DMS79 treated with DMSO at 0.1 percent for 48 hours (cell line): ENCODE measurements around the gene OSBPL1A.

Source experiments
- DNase-seq: peaks from one replicate; lab custom pipeline; 2025; lab: John Stamatoyannopoulos, UW

OSBPL1A gene

DNA sequence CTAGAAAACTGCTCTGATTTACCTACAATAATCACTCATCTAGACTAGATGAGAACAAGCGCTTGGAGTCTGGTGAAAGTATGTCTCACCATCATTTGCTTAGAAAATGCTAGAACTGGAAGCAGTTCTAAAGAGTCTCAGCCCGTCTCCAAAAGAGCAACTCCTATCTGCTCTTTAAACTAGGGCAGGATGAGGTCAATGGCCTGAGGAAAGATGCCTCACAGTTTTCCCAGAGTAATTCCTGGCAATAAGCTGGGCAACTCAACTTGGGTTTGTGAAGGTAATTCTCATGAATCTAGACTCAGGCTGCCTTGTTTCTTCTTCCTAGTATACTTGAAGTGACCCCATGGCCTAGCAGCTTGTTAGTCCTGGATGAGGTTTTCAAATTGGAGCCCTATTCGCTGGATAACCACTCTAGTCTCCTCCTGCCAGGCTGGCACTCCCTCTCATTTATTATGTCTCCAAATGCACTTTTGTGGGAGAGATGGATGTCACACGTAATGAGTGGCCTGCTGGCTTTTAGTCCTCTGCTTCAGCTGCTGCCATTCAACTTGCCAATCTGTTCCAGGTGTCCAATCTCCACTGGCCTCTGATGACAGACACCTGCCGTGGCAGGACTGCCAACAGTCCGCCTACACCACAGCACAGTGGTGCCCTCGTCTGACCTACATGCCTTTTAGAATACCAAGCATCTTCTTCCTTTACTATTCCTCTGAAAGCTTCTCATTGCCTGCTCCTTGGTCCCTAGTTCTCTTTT lies 177.9 kb downstream of the OSBPL1A start:
- no peak for DNase-seq

DNA sequence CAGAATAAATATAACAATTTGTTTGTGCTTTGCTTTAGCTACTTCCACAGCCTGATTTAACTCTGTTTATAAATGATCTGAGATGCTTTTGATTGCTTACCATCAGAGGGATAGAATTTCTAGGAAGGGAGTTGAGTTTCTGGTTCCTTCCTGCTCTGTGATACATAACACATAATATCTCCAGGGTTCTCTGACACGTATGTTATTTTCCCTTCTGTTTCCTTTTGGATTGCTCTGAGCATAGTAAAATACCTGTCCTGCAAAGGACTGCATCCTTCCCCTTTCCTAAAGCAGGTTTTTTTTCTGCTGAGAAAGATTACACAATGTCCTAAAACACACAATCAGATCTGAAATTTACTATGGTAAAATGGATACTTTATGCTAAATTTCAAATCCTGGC lies 182.7 kb downstream of the OSBPL1A start:
- DNase-seq = peak; percentile 50

DNA sequence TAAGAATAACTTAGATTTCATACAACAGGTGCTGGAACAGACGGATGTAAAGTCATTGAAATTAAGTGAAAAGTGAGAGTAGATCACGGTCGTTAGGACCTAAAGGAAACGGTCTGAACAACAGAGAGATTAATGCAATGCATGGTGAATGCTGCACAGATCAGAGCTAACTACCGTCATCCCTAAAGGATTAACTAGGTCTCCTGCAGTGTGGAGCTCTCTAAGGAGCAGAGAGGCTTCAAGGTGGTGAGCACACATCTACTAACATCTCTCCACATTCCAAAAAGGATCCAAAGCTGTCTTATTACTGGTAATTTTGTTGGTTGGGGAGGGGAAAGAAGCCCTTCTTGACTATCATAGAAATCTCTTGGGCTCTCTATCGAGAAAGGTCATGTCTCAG lies 183.5 kb downstream of the OSBPL1A start:
- DNase-seq = no peak

DNA sequence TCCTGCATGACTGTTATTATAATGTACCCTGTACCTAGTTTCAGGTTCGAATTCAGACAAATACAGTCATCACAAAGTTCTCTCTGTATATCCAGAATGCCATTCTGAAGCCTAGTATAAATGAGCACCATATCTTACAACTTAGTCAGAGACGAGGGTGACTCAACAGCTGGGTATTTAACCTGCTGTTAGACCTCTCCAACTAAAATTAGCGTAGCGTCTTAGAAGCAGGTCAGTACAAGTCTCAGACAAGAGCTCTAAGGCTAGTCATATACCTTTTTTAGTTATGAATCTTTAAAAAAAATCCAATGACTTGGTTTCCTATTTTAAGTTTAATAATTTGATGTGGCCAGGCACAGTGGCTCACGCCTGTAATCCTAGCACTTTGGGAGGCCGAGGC lies 184.7 kb downstream of the OSBPL1A start:
- DNase-seq = no peak

DNA sequence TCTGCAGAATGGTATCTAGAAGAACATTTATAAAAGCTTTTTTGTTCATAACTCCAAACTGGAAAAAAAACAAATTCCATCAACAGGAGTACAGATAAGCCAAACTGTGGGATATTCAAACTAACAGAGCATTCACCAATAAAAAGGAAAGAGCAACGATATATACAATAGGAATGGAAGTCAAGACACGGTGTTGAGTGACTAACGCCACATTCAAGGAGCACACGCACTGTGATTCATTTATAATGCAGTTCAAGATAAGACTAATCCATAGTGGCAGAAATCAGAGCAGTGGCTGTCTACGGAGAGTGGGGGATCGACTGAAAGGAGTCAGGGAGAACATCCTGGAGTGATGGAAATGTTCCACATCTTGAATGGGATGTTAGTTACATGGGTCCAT lies 188.1 kb downstream of the OSBPL1A start:
- DNase-seq = no peak

DNA sequence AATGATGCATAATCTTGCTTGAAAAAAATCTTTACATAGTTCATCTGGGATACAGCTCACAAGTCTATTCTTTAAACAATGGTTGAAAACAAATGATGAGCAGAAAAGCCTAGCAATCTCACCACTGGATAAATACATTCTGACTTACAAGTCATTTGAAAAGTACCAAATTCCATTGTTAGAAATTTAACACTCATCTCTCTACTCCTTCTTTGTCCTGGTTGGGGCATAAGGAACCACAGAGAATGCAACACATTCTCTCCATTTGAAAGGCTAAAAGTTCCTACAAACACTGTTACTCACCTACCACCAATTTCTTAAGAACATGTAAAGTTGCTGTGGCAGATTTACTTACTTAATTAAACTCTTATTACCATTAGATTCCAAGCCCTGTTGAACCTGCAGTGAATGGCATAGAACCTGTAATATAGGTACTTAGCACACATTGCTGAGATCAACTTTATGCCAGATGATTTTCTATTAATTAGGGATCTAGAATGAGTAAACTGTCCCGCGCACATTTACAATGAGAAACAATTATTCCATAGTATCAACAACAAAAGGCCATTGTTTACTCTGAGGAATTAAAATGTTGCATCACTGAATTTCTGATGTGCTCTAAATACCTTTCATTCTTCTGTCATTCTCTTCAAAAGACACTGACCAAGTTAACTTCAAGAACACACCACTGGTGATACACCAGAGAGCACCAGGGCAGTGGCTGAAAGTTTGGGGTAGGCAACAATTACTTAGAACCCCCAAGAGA lies 189.2 kb downstream of the OSBPL1A start:
- no peak for DNase-seq

DNA sequence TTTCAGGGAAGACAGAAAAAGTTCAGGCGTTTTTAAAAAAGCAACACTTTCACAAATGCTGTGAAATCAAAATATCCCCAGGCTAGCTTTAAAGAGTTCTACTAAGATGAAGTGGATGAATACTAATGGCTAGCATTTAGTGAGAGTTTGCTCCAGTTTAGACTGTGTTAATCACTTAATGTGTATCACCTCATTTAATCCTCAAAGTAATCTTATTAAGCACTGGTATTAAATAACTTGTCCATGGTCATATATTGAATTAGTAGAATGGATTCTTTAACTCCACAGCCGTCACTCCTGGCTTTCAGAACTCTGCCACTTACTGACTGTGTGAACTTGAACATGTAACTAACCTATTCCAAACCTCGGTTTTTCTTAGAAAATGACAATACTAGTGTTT lies 192.7 kb downstream of the OSBPL1A start:
- DNase-seq = no peak

DNA sequence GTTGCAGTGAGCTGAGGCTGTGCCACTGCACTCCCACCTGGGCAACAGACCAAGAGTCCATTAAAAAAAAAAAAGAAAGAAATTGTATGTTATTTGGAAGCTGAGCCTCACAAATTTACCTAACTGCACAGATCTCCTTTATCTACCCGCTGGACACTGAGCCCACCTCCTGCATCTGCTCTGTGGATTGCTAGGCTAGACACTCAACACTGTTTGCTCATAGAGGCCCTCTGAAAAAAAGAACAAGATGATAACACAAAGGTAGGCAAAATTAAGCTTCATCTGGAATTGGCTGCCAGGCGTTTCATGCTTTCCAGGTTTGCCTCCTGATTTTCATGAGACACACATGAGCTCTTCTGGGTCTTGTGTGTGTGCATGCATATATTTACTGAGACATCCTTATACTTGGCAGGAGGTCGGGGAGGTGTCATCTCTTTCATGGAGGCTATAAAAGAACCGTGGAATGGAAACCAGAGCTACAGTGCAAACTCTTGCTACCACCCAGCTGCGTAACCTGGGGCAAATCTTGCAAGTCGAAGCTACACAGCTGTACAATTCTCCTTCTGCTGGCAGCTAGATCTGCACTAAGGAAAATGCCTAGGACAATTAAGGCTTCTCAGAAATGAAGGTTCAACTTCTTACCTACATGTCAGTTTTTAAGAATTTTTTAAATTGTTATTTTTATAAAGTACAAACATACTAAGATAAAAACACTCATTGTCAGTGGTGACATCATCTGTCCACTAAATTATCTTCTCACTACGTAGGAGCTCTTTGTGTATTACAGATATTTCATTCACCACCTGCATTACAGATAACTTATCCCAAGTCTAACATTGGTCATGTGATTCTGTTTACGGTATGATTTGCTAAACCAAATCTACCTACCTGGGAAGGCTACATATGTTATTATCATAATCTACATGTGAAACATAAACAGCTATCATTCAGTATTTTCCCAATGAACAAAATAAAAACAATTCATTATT lies 195.6 kb downstream of the OSBPL1A start:
- no peak for DNase-seq

DNA sequence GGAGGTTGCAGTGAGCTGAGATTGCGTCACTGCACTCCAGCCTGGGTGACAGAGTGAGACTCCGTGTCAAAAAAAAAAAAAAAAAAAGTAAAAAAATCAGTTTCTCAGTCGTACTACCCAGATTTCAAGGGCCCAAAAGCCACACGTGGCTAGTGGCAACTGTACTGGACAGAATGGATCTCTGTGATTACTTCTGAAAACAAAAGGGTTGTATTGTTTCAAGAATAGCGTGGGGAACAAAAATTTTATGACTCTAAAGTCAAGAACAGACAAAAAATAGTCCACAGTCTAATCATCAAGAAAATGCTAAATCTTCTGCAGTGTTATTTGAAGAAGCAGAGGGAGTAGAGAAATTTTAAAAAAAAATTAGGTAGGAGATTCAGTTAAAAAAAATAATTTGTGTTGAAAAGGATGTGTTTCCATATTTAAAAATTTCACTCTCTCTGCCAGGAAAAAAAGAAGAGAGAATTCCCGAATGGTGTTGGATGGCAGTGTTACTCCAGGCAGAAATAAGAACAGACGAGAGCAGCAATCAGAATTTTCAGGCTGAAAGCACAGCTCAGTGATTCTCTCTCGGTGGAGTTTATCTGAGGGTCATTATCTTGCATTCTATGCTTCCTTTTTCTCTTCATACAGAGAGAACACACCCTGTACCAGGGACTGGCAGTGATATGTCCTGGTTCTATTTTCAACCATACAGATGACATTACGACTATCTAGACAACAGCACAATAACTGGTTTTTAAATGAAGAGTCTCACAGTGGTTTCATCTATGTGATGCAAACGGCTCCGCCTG lies 196.9 kb downstream of the OSBPL1A start:
- DNase-seq = no peak

DNA sequence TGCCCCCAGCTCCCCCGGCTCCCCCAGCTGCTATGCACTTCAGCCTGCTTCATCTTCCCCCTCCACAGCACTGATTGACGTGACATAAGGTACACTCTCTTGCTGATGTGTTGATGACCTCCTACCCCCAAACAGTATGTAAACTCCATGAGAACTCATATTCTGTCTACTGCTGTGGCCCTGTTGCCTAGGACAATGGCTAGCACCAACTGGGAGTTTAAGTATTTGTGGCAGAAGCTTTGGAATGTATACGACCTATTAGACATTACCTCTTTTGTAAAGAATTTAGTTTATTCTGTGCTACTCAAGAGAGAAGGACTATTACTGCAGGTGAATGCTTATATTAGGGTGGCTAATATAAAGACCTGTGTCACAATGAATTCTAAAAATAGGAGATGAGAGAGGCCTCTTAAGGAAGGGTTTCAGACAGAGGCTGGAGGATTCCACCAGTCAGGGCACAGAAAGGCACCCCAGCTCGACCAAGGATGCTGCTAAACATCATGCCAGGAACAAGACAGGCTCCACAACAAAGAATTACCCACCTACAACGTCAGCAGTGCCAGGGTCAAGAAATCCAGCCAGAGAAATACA lies 198.2 kb downstream of the OSBPL1A start:
- DNase-seq = no peak

DNA sequence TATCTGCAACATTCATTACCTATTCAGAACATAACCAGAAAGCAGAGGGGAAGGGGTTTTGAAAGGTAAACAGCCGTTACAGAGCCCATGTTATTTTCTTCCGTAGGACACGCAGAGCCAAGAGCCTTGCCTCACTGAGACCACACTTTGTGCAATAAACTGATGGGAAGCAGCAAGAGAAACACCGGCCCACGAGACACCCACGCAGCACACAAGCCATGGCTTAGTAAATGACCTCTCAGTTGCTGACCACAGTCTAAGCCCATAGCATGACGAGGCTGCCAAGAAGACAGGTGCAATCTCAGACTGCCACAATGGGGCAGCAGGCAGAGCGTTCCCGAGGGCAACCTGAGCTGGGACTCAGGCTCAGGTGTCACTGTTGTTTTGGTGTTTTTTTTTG lies 199.2 kb downstream of the OSBPL1A start:
- DNase-seq = no peak

DNA sequence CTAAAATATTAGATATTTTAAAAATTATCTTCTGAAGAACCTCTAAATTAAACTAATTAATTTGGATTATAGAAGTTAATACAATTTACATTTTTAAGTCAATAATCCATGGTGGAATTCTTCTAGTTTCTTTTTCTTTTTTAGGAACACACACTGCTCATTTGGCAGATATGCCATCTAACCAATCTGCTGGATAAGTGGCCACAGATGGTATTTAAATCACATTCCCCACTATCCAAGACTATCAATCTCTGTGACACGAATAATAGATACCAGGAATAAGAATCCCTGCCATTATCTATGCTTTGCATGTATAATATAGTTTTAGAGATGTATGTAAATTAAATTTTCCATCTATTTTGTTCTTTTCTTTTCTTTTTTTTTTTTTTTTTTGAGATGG lies 200.2 kb downstream of the OSBPL1A start:
- no peak for DNase-seq

DNA sequence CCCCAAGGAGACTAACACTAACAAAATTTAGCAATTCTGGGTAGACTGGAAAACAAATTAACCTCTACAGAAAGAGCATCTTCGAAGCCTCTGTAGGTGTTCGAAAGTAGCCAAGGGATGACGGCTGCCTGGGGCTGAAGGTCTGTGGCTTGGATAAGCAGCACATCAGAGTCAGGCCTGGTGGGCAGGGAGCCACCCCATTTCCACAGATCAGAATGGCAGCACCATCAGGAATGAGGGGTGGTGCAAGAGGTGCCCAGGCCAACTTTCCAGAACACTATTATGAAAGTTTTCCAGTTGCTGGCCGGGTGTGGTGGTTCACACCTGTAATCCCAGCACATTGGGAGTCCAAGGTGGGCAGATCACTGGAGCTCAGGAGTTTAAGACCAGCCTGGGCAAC lies 200.9 kb downstream of the OSBPL1A start:
- no peak for DNase-seq

DNA sequence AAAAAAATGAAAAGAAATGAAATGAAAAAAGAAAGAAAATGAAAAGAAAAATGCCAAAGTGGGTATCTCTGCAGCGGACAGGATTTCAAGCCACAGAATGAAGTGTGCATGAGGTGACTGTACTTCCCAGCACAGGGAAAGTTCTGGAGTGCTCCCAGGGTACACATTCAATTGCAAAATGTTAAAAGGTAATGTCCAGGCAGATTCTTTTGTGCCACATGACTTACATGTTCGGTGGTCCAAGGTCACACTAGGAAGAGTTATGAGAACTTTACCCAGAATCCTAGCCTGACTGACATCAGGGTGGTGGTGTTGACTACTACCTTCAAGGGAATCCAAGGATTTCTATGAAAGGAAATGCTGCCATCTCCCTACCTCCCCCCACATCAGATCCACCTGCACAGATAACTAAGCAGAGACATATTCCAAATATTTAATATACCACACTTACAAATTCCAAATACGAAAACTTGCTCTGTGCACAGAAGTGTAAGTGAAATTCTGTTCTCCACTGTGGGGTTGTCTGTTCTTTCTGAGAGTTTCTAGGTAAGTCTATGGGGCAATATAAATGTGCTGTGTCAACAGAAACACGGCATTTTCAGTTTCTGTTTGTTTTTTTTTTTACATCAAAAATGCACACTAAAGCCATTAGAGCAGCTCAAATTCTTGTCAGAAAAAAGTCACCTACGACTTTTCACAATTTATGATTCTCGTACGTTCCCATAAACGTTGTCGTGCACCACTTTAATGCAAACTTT lies 202.1 kb downstream of the OSBPL1A start:
- DNase-seq = no peak

DNA sequence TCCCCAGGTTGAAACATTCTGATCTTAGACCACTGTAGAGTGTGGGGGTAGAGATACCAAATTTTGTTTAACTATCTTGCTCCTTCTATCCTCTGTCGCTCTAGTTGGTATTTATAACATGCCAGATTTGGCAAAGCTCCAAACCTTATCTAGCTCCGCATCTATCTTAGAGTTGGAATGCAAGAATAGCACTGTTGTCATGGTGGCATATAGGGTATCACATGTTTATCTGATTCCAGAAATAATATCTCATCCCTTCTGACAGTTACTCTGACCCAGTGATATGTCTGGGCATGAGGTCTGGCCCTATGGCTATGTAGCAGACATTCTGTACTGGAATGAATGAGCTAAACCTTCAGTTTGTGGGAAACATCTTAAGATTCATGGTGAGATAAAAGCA lies 207.0 kb downstream of the OSBPL1A start:
- no peak for DNase-seq

DNA sequence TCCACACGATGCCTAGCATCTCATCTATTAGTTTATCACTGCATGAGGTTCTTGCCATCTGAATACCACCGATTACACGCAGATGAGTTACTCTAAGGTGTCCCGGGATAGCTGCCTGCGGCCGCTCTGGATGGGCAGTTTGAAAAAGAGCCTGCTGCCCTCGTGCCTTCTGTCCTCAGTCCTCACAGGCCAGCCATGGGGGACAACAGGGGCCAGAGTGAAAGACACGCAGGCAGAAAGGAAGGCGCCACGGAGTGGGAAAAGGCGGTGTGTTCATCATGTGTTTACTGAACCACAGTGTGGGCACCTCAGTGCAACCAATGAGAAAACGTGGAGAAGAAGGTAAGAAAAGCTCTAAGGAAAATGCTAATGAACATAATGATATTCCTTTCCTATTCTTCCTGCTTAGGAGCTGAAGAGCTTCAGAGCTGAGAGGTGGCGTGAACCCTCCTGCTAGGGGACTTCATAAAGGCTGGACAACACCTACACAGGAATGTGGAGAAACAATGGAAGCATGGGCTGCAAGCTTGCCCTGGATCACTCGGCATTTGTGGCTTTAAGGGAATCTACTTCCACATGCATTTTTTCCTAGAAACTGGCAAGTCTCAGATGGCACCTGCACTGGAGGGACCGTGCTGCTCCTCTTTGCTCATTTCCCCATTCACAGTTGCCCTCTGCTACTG lies 207.8 kb downstream of the OSBPL1A start:
- no peak for DNase-seq

DNA sequence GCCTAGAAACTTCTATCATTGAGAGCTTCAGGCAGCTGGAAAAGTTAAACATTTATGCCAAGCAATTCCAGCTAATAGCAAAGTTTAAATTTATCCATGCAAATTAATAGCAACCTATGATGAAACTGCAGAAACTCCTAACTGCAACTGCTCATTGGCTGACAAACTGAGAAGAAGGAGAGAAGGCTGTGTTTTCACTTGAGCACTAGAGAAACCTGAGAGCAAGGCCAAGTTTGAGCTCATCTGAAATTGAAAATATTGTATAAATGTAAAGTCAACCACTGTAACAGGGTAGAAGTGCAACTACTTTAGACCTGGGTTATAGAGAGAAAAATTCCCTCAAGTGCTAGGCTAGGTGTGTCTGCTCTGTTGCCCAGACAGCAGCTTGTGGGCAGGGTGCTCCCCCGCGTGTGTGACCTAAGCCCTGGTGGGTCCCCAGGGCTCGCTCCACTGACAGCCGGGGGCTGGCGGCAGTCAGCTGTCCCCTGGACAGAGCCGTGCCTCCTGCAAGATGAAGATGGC lies 208.6 kb downstream of the OSBPL1A start:
- no peak for DNase-seq

DNA sequence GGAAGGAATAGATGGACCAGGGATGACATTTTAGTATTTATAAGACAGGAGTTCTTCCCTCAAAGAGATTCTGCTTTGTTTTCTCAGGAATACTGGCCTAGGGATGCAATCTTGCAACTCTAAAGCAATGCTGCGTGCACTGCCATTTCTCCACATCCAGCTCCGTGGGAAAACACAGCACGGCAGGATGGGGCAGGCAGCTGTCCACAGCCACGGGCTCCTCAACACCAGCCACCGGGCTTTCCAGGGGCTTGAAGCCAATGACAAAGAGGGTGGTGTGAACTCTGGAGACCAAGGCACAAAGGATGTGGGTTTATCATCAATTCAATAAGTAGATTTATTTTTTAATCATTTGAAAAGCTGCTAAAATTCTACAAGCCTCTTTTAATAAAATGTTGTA lies 209.5 kb downstream of the OSBPL1A start:
- no peak for DNase-seq

DNA sequence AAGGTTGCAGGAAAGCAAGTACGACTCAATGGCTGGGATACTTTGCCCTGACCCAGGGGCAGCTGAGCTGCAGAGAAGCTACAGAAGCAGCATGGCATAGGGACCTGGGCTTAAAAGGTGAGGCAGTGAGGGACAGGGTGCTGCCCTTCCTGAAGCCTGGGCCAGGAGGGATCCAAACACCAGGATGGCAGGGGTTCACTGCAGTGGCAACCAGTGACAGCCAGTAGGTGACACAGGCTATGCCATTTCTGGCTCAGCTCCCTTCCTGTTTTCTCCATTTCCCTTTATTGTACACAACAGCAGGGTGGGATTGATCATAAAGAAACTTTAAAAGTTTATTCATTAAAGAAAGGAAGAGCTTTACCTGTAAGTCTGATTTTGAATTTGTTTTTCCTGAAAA lies 209.9 kb downstream of the OSBPL1A start:
- no peak for DNase-seq

DNA sequence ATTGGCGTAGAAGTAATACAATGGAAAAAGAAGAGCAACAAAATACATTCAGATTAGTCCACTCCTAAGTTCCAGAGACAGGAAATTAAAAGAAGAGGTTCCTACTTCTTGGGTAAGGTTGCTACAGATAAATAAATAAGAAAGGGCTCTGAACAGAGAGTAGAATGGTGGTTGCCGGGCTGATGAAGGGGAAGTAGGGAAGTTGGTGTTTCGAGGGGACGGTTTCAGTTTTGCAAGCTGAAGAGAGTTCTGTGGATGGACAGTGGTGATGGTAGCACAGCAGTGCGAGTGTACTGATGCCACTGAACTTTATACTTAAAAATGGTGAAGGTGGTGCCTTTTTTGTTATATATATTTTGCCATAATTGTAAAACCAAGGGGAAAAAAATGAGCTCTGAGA lies 210.6 kb downstream of the OSBPL1A start:
- DNase-seq = no peak
